Measurements from ENCODE around the gene FABP1. TPM values are rescaled to one million over a fixed set of nuclear protein-coding genes. Genes with fewer than 3 reads are reported as not detected.

FABP1 gene
- total and polyA plus RNA-seq, 2 of the 8 experiments (the other 6 are each of a cell fraction or from before 2014, with no cell fraction given), result 0.09 TPM; not detected in 1

DNA sequence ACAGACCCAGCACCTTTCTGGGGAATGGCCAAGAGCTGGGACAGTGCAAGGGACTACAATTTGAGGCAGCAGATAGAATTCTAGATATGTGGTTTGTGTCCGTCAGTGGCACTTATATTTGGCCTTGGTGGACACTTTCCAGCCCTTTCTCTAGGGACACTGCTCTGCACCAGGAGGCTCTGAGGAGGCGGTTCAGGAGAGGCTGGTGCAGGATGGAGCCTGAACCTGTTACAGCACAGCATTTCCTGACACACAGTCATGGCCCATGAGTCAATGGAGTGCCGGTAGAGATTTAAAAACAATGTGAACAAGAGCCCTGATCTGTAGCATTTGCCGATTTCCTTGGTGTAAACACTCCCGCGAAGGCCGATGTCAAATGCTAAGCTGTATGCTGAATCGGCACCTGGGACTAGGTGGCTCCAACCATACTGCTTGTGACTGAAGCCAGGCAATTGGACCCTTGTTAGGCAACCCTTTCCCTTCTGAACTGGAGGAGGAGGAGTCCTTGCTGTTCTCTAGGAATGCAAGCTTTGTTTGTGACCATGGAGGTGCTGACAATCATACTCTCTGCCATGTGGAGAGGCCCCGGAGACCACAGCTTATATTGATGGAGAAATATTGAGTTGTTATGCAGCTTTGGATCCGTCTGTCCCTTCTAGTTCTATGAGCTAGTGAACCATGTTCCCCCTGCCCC, 11.9 kb downstream of the FABP1 start (continued):
- TF ChIP-seq JUND (IDR thresholded peaks at IDR 0.05; ENCODE audit: low read length), result no peak
- no peak for TF ChIP-seq CEBPB (IDR thresholded peaks at IDR 0.05; ENCODE audit: low read depth, low read length)
- TF ChIP-seq GABPA (IDR thresholded peaks at IDR 0.05; ENCODE audit: borderline replicate concordance, insufficient read depth, low read length), result no peak
- TF ChIP-seq ZNF274 (IDR thresholded peaks at IDR 0.05; ENCODE audit: borderline replicate concordance, extremely low read depth, low read length), result no peak
- TF ChIP-seq, protein P1, sequence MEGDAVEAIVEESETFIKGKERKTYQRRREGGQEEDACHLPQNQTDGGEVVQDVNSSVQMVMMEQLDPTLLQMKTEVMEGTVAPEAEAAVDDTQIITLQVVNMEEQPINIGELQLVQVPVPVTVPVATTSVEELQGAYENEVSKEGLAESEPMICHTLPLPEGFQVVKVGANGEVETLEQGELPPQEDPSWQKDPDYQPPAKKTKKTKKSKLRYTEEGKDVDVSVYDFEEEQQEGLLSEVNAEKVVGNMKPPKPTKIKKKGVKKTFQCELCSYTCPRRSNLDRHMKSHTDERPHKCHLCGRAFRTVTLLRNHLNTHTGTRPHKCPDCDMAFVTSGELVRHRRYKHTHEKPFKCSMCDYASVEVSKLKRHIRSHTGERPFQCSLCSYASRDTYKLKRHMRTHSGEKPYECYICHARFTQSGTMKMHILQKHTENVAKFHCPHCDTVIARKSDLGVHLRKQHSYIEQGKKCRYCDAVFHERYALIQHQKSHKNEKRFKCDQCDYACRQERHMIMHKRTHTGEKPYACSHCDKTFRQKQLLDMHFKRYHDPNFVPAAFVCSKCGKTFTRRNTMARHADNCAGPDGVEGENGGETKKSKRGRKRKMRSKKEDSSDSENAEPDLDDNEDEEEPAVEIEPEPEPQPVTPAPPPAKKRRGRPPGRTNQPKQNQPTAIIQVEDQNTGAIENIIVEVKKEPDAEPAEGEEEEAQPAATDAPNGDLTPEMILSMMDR (IDR thresholded peaks at IDR 0.05; ENCODE audit: control extremely low read depth in 1 of 3, insufficient read depth in 1 of 3, low read depth in 1 of 3, low read length in 3 of 3), result no peak

All from H1 (cell line).